ENCODE data around the gene CLUH.
"Not testable (repeated sequence)": the region's sequence is repeated elsewhere in the genome, so short reads cannot be mapped to it uniquely, and the experiment has no call there.

Gene CLUH

DNA sequence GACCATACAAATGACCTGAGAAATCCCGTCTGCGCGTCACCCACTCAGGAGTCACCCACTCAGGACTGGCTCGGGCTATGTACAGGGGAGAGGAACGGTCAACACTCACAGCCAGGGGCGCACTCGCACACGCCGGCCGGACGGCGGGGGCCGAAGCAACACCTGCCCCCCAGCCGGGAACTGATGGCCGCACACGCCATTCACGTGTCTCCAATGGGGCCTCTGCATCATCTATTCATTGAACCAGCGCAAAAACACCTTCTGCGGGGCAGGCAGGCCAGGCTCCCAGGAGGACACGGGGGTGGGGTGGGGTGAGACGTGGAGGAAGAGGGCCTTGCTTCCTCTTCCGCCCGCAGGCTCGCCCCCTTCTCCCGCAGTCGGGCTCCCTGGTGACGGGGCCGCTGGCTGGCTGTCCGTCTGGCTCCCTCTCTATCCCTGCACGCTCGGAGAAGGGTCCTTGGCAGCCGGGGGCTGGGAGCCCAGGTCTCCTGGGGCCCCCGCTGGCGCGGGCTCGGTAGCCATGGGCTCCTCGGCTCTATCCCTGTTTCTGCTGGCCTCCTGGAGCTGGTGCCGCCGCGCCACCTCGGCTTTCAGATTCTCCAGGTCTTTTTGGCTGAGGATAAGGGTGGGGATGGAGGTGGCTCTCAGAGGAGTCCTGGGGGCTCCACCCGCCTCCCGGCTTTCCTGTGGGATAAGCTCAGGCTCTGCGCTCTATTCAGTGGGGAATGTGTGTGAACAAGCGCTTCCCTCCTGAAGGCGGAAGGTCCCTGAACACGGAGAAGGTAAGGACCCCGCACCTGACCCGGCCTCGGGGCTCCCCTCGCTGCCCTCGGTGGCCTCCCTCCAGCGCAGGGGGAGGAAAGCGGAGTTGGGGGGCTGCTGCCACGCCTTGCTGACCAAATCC lies 21.1 kb downstream of the CLUH start:
- H3K4me3 ChIP-seq (ENCODE audit: low read depth, low read length) = no peak overlapping the region

DNA sequence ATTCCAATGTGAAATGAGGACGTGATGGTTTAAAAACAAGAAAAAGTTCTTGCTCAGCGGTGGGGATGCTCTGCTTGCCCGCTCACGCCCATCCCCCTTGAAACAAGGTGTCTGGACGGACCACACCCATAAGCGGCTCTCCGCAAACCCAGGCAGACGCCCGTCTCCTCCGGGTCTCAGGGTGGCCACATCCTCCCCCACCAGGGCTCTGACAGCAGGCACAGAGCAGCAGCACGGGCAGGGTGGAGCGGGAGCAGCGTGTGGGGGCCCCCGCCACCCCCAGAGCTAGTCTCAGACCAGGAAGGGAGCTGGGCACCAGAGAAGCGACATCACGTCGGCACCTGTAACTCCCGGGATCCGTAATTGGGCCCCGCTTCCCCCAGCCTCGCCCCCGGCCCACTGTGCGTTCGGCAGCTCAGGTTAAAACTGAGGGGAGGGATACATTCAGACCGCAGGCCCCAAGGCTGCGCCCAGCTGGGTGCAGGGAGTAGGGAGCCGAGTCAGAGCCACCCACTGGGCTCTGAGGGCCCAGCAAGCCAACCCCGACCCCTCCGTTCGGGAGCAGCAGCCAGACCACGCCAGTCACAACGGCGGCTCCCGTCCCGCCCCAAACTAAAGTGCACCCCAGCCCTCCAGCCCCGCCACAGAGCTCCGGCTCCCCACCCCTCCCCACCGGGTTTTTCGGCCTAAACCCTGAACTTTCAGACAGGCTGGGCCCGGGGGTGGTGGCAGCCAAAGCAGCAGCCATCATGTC lies 22.0 kb downstream of the CLUH start:
- no peak overlapping the region for H3K4me3 ChIP-seq (ENCODE audit: low read depth, low read length)

DNA sequence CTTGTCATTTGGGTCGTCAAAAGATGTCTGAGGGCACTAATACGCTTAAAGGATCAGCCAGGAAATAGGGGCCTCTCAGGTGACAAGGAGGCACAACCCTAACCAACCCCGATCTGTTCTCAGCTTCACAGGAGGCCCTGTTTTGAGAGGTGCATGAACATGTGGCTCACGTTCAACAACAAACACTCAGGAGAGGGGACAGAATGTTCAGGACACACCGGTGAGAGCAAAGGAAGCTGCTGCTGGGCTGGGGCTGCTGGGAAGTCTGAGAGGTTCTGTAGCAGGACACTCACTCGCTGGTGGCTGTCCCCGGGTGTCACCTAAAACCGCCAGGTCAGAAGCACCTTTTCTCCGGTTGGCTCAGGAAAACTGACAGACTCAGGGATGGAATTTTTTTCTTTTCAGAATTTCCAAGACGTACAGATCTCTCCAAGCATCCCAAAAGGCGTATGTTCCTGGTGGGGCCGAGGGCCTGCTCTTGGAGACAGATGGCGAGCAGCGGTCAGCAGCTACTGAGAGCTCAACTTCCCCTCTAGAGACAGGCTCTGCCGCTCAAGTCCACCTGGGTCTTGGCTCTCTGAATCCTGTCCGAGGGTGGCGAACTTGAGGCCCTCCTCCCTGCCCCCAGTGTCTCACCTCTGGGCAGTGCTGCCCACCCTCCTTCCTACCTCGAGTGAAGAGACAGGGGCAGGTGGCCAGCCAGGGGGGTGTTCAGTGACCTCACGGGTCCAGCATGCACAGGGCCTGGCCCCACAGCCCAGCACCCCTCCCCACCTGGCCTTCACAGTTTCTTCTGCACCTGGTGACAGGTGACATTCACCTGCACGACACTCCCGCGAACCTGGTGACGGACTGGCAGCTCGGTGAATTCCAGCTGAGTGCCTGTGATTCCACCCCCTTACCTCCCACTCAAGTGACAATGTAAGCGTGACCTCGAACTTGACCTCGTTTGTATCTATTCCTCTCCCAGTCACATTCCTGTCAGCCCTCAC lies 22.9 kb downstream of the CLUH start:
- H3K4me3 ChIP-seq (ENCODE audit: low read depth, low read length) = no peak overlapping the region

DNA sequence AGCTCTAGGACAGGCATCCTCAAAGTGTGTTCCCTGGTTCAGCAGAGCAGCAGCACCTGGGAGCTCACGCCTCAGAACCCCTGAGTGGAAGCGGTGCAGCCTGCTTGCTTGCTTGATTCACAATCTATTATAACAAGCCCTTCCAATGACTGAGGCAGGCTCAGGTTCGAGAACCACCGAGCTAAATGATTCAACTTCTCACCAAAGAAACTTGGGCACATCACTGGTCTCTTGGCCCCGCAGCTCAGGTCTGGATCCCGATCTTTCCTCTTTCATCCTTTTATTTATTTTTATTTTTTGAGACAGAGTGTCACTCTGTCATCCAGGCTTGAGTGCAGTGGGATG lies 24.5 kb downstream of the CLUH start:
- no peak overlapping the region for H3K4me3 ChIP-seq (ENCODE audit: low read depth, low read length)

DNA sequence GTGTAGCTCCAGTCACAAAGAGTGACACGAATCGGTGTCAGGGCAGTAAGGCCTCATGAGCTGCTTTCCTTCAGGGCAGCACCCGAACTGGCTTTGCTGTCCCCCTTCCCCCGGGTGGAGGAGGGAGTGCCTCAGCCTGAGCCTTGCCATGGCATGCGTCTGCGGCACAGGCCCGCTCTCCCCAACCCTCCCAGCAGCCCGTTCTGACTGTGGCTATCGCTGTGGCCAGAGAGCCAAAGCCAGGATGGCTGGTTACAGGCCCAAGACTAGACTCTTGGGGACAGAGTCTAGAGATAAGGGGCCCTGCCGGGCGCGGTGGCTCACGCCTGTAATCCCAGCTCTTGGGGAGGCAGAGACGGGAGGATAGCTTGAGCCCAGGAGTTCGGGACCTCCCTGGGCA lies 25.9 kb downstream of the CLUH start:
- H3K4me3 ChIP-seq (ENCODE audit: low read depth, low read length) = no peak overlapping the region

DNA sequence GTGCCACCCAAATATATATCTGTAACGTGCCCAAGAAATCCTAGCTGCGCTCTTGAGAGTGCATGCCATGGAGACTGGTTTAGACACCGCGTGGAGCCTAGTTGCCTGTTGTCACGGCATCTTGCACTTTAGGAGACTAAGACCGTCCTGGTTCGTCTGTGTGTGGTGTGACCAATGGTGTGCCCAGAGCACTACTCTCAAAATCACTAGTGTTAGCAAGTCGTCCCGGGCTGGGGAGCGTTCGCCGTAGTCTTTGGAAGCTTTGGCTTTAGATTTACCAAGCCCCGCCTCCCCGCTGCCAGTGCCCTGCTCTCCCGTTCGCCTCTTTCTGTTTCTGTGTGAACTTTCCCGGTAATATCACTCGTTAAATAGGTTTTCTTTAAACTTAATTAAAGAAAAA lies 27.0 kb downstream of the CLUH start:
- no peak overlapping the region for H3K4me3 ChIP-seq (ENCODE audit: low read depth, low read length)

DNA sequence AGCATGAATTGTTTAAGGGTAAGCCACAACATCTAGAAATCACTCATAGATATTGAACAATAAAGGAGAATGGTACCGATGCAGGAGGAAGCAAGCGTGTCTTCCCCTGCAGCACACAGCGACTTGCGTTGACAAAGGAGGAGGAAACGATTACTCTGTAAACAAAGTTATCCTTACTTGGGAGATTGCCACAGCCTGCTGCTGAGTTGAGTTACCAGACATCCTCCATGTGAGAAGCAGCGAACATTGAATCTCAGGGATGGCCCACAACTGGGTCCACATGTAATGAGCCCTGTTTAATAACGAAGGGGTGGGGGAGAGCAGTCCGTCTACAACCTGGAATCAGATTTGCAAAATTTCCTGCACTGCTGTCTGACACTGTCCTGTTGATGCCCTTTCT lies 27.7 kb downstream of the CLUH start:
- H3K4me3 ChIP-seq (ENCODE audit: low read depth, low read length) = no peak overlapping the region

DNA sequence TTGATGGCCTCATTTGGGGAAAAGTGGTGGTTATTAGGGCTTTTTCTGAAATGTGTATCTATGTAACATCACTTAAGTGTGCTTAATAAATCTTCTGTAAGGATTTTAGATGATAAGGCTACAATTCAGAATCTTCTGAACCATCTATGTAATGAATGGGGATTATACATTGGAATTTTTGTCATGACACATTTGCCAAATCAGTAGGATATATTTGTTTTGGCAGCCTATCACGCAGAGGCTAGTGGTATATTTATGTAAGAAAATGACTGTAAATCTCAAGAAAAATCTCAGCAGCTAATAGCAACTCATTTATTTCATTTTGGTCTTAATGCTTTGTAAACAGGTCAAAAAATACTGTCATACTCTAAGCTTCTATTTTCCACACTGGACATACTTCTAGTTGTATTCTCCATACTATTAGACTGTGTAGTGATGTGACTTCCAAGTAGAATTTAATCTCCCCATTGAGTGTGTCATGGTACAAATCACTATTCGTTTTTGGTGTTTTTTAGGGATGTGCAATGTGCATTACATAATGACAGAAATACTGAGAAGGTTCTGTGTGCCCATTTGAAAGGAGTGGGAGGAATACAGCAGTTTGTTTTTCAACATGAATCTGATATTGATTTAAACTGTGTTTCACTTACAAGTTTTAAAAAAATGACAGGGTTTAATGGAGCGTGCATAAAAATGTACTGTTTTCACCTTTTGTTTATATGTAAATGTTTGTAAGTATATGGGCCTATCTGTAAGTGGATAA lies 29.2 kb downstream of the CLUH start:
- no peak overlapping the region for H3K4me3 ChIP-seq (ENCODE audit: low read depth, low read length)

DNA sequence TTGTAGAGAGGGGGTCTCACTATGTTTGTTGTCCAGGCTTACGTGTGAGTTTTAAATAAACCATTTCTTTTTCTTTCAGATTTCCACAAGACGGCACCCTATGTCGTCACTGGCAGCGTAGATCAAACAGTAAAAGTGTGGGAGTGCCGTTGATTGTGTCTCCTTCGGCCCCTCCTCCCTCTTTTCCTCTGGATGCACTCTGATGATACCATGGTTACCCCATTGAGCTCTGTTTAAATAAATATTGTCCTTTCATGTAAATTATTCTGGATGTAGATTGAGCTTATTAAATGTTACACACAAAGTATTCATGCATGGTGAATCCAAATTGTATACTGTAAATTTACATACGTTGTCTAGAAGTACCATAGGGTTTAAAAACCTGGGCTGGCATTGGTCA lies 29.9 kb downstream of the CLUH start:
- H3K4me3 ChIP-seq (ENCODE audit: low read depth, low read length) = no peak overlapping the region

DNA sequence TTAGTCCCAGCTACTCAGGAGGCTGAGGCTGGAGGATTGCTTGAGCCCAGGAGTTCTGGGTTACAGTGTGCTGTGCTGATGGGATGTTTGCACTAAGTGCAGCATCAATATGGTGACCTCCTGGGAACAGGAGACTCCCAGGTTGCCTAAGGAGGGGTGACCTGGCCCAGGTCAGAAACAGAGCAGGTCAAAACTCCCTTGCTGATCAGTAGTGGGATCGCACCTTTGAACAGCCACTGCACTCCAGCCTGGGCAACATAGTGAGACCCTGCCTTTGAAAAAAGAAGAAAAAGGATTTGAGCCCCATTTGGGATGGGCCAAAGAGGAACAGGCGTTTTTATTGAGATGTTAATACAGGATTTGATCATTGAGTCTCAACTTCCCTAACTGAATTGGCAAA lies 30.6 kb downstream of the CLUH start:
- H3K4me3 ChIP-seq (ENCODE audit: low read depth, low read length) = no peak overlapping the region

DNA sequence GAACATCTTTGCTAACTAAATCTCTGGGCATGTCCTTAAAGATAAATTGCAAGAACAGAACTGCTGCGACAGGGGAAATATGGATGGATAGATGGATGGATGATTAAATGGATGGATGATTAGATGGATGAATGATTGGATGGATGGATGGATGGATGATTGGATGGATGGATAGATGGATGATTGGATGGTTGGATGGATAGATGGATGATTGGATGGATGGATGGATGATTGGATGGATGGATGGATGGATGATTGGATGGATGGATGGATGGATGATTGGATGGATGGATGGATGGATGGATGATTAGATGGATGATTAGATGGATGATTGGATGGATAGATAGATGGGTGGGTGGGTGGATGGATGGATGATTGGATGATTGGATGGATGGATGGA lies 32.3 kb downstream of the CLUH start:
- H3K4me3 ChIP-seq (ENCODE audit: low read depth, low read length) = not testable (repeated sequence)

DNA sequence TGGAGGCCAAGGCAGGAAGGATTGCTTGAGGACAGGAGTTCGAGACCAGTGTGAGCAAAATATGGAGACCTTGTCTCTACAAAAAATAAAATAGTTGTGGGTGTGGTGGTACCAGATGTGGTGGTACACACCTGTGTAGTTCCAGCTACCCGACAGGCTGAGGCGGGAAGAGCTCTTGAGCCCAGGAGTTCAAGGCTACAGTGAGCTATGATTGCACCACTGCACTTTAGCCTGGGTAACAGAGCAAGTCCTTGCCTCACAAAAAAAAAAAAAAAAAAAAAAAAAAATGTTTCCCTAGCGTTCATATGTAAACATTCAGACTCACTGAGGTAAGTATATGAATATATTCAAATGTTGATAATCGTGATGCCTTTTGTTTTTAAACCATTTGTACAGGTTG lies 39.5 kb downstream of the CLUH start:
- H3K4me3 ChIP-seq (ENCODE audit: low read depth, low read length) = no peak overlapping the region

DNA sequence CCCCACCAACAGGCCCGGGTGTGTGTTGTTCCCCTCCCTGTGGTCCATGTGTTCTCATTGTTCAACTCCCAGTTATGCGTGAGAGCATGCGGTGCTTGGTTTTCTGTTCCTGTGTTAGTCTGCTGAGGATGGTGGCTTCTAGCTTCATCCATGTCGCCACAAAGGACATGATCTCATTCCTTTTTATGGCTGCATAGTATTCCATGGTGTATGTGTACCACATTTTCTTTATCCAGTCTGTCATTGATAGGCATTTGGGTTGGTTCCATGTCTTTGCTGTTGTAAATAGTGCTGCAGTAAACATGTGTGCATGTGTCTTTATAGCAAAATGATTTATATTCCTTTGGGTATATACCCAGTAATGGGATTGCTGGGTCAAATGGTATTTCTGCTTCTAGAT lies 51.2 kb downstream of the CLUH start:
- H3K4me3 ChIP-seq (ENCODE audit: low read depth, low read length) = not testable (repeated sequence)

DNA sequence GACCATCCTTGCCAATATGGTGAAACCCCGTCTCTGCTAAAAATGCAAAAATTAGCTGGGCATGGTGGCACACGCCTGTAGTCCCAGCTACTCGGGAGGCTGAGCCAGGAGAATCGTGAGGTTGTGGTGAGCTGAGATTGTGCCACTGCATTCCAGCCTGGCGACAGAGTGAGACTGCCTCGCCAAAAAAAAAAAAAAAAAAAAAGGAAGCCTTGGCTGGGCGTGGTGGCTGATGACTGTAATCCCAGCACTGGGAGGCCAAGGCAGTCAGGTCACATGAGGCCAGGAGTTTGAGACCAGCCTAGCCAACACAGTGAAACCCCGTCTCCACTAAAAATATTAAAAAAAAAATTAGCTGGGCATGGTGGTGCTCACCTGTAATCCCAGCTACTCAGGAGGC lies 52.2 kb downstream of the CLUH start:
- not testable (repeated sequence) for H3K4me3 ChIP-seq (ENCODE audit: low read depth, low read length)

DNA sequence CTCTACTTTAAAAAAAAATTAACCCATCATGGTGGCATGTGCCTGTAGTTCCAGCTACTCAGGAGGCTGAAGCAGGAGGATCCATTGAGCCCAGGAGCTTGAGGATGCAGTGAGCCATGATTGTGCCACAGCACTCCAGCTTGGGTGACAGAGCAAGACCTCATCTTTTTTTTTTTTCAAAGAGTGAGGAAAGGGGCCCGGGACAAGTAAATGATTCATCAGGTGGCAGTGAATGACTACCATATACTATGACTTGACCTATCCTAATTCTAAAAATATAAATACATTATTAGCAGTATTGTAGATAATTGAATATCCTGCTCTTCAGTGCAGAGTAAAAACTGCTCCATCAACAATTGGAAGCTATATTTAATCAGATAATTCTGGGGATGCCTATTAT lies 55.3 kb downstream of the CLUH start:
- no peak overlapping the region for H3K4me3 ChIP-seq (ENCODE audit: low read depth, low read length)

DNA sequence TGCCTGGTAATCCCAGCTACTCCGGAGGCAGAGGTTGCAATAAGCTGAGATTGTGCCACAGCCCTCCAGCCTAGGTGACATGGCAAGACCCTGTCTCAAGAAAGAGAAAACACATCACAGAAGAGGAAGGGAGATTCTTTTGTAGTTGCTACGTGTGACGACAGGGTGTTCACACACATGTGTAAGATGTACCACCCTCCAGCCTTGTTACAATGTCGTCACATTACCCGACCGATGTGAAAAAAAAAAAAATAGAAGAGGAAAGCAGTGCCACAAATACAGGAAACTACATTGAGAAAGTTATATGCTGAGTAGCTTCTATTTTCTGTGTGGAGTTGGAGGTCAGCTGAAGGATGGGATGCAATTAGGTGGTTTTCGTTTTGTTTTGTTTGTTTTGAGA lies 56.0 kb downstream of the CLUH start:
- H3K4me3 ChIP-seq (ENCODE audit: low read depth, low read length) = no peak overlapping the region

DNA sequence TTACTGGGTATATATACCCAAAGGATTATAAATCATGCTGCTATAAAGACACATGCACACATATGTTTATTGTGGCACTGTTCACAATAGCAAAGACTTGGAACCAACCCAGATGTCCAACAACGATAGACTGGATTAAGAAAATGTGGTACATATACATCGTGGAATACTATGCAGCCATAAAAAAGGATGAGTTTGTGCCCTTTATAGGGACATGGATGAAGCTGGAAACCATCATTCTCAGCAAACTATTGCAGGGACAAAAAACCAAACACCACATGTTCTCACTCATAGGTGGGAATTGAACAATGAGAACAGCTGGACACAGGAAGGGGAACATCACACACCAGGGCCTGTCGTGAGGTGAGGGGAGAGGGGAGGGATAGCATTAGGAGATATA lies 58.7 kb downstream of the CLUH start:
- not testable (repeated sequence) for H3K4me3 ChIP-seq (ENCODE audit: low read depth, low read length)

DNA sequence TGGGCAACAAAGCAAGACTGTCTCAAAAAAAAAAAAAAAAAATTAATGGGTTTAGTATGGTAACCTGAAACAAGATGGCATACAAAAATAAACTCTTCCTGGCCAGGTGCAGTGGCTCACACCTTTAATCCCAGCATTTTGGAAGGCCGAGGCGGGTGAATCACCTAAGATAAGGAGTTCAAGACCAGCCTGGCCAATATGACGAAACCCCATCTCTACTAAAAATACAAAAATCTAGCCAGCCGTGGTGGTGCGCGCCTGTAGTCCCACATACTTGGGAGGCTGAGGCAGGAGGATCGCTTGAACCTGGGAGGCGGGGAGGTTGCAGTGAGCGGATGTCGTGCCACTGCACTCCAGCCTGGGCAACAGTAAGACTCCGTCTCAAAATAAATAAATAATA lies 62.4 kb downstream of the CLUH start:
- H3K4me3 ChIP-seq (ENCODE audit: low read depth, low read length) = no peak overlapping the region

DNA sequence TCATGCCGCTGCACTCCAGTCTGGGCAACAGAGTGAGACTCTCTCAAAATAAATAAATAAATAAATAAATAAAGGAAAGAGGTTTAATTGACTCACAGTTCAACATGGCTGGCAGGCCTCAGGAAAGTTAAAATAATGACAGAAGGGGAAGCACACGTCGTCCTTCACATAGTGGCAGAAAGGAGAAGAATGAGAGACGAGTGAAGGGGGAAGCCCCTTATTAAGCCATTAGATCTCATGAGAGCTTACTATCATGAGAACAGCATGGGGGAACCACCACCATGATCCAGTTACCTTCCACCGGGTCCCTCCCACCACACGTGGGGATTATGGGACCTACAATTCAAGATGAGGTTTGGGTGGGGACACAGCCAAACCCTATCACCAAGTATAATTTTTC lies 63.6 kb downstream of the CLUH start:
- H3K4me3 ChIP-seq (ENCODE audit: low read depth, low read length) = no peak overlapping the region

DNA sequence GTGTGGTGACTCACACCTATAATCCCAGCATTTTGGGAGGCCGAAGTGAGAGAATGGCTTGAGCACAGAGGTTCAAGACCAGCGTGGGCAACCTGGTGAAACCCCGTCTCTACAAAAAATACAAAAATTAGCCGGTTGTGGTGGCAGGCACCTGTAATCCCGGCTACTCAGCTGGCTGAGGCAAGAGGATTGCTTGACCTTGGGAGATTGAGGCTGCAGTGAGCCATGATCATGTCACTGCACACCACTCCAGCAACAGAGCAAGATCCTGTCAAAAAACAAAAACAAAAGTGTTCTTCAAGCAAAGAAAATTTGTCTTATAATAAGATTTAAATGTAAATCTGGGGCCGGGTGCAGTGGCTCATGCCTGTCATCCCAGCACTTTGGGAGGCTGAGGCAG lies 66.6 kb downstream of the CLUH start:
- no peak overlapping the region for H3K4me3 ChIP-seq (ENCODE audit: low read depth, low read length)

Measured in iPS-11a (cell line).